Smooth muscle cell (in vitro differentiated cells): ENCODE measurements around the gene NEU4. TPM values are rescaled to one million over a fixed set of nuclear protein-coding genes. Genes with fewer than 3 reads are reported as not detected.
A peak's percentile ranks its signal among the peaks of the same experiment; 100 is the strongest.

ENCODE experiments used
- DNase-seq: peaks from one replicate; lab custom pipeline; 2025; ENCODE audit not compliant: unreplicated experiment; lab: John Stamatoyannopoulos, UW
- H2AFZ ChIP-seq: fragments of 200-600 bp; sonication (generic); 2 replicates; pipeline ENCODE4 v1.6.0; 2016; ENCODE audit warnings: antibody characterized with exemption, low read depth, mild to moderate bottlenecking
- H3F3A ChIP-seq: fragments of 200-600 bp; sonication (generic); 2 replicates; pipeline ENCODE4 v1.6.0; 2017; ENCODE audit warnings: antibody characterized with exemption, low read depth
- H3K27ac ChIP-seq: fragments of 200-600 bp; sonication (generic); 2 replicates; pipeline ENCODE4 v1.5.1; 2016; ENCODE audit warnings: low read depth, mild to moderate bottlenecking
- H3K27me3 ChIP-seq: fragments of 200-600 bp; sonication (generic); 2 replicates; pipeline ENCODE4 v1.6.1; 2016; ENCODE audit warnings: low read depth, mild to moderate bottlenecking
- H3K36me3 ChIP-seq: fragments of 200-600 bp; sonication (generic); 2 replicates; pipeline ENCODE4 v1.5.1; 2016; ENCODE audit warnings: low read depth
- H3K4me1 ChIP-seq: fragments of 200-600 bp; sonication (generic); 2 replicates; pipeline ENCODE4 v1.5.1; 2016; ENCODE audit warnings: low read depth
- H3K4me2 ChIP-seq: fragments of 200-600 bp; sonication (generic); 2 replicates; pipeline ENCODE4 v1.6.0; 2016; ENCODE audit warnings: mild to moderate bottlenecking
- H3K4me3 ChIP-seq: fragments of 200-600 bp; sonication (generic); 2 replicates; pipeline ENCODE4 v1.5.1; 2016; ENCODE audit warnings: mild to moderate bottlenecking
- H3K79me2 ChIP-seq: fragments of 200-600 bp; sonication (generic); 2 replicates; pipeline ENCODE4 v1.6.0; 2016; ENCODE audit warnings: low read depth, mild to moderate bottlenecking
- H3K9ac ChIP-seq: fragments of 200-600 bp; sonication (generic); 2 replicates; pipeline ENCODE4 v1.6.0; 2016; ENCODE audit warnings: low read depth
- H3K9me3 ChIP-seq: fragments of 200-600 bp; sonication (generic); replicated peaks from 2 replicates; pipeline ENCODE4 v1.5.1; 2016; ENCODE audit warnings: low read depth
- H4K20me1 ChIP-seq: fragments of 200-600 bp; sonication (generic); 2 replicates; pipeline ENCODE4 v1.6.0; 2016; ENCODE audit warnings: low read depth
- CTCF ChIP-seq: fragments of 200-600 bp; sonication (generic); IDR thresholded peaks from 2 replicates; pipeline ENCODE4 v1.5.1; 2017; ENCODE audit warnings: borderline replicate concordance, mild to moderate bottlenecking, antibody characterized with exemption; ENCODE audit not compliant: insufficient read depth, poor library complexity, severe bottlenecking
- WGBS: methylation state at CpG from one replicate; pipeline ENCODE4 v1.1.7; 2016; ENCODE audit warnings: low lambda C conversion rate; 5-methylcytosine and 5-hydroxymethylcytosine counted together
- polyA plus RNA-seq: library from polyadenylated mRNA; unstranded; fragments of >200 nt; fragmentation: Nextera tagmentation; extraction: Ambion mirVana; gene quantifications from 2 replicates; pipeline ENCODE4 v1.2.1, GENCODE V29; 2016
- total RNA-seq: library from RNA; depleted of rRNA; stranded (reverse); fragments of >200 nt; gene quantifications from 2 replicates; pipeline ENCODE4 v1.2.3, GENCODE V29; 2014

The NEU4 gene
- total and polyA plus RNA-seq, 2 experiments from 2014 or later, result 0.10 TPM; not detected in 1

DNA sequence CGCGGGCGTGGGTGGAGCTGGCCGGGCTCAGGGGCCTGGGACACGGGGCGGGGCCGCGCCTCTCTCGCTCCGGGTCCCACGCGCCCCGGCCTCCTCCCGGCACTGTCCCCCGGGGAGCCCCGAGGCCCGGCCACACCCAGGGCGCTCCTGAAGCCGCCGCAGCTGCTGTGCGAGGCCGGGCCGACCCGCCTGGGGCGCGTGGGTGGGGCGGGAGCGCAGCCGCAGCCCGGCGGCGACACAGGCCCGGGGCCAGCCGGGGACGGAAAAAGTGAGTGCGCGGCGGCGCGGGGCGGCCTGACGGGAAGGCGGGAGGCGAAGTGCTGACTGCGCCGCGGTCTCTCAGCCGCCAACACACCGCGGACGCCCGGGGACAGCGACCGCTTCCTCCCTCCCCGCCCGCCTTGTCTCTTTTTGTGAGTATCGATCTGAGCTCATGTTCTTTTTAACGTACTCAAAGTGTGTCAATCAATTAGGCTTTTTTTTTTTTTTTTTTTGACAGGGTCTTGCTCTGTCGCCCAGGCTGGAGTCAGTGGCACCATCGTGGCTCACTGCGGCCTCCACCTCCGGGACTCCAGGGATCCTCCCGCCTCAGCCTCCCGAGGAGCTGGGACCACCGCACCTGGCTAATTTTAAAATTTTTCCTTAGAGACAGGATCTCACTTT is 35.2 kb downstream of the NEU4 start:
- no peak for TF ChIP-seq CTCF
- no peaks in the 10 kb centered on the region for H3K4me1 ChIP-seq
- H3K9ac ChIP-seq, result peak overlapping the region; percentile 10
- DNase-seq, result peak; percentile 51
- H3K27me3 ChIP-seq, result no peaks in the 10 kb centered on the region
- peak overlapping the region; percentile 4 for H3K27ac ChIP-seq
- no peaks in the 10 kb centered on the region for H3K36me3 ChIP-seq
- peak overlapping the region; percentile 71 for H3K4me2 ChIP-seq
- H3K9me3 ChIP-seq, result no peaks in the 10 kb centered on the region
- H3F3A ChIP-seq, result peaks cover 4% of the 10 kb centered on the region
- no peak overlapping the region for H2AFZ ChIP-seq
- no peaks in the 10 kb centered on the region for H4K20me1 ChIP-seq
- H3K79me2 ChIP-seq, result no peaks in the 10 kb centered on the region
- WGBS, result 12% methylated on average over 40 of the region's 65 CpGs
- peak overlapping the region; percentile 40 for H3K4me3 ChIP-seq

- H3F3A ChIP-seq, result peaks cover 4% of the 10 kb centered on the region
- no peaks in the 10 kb centered on the region for H3K36me3 ChIP-seq
- peak overlapping the region; percentile 71 for H3K4me2 ChIP-seq
- no peak for TF ChIP-seq CTCF
- no peaks in the 10 kb centered on the region for H4K20me1 ChIP-seq
- no peaks in the 10 kb centered on the region for H3K27me3 ChIP-seq
- 93% methylated on average over 37 of the region's 37 CpGs for WGBS
- DNase-seq, result no peak
- H3K4me1 ChIP-seq, result no peaks in the 10 kb centered on the region
- no peaks in the 10 kb centered on the region for H3K9me3 ChIP-seq
- no peak overlapping the region for H3K27ac ChIP-seq
- peak overlapping the region; percentile 40 for H3K4me3 ChIP-seq
- H3K9ac ChIP-seq, result peak overlapping the region; percentile 10
- H2AFZ ChIP-seq, result no peak overlapping the region
- H3K79me2 ChIP-seq, result no peaks in the 10 kb centered on the region
Measured at GRCh38 chr2:241844831-241845578, 36.0 kb downstream of the NEU4 start.

- no peaks in the 10 kb centered on the region for H3K79me2 ChIP-seq
- H3K4me2 ChIP-seq, result no peak overlapping the region
- DNase-seq, result no peak
- H3K36me3 ChIP-seq, result no peaks in the 10 kb centered on the region
- H3K9ac ChIP-seq, result no peak overlapping the region
- H2AFZ ChIP-seq, result no peak overlapping the region
- peaks cover 4% of the 10 kb centered on the region for H3F3A ChIP-seq
- no peak overlapping the region for H3K4me3 ChIP-seq
- WGBS, result 95% methylated on average over 22 of the region's 22 CpGs
- H4K20me1 ChIP-seq, result no peaks in the 10 kb centered on the region
- H3K27me3 ChIP-seq, result no peaks in the 10 kb centered on the region
- no peak overlapping the region for H3K27ac ChIP-seq
- H3K9me3 ChIP-seq, result no peaks in the 10 kb centered on the region
- H3K4me1 ChIP-seq, result no peaks in the 10 kb centered on the region
- no peak for TF ChIP-seq CTCF
Measured at GRCh38 chr2:241846406-241846805, 37.4 kb downstream of the NEU4 start.
